ENCODE measurements around the gene CLCN7. TPM values are rescaled to one million over a fixed set of nuclear protein-coding genes. Genes with fewer than 3 reads are reported as not detected.

Gene CLCN7
- total RNA-seq, 1 experiment from 2014 or later = 127 TPM

DNA sequence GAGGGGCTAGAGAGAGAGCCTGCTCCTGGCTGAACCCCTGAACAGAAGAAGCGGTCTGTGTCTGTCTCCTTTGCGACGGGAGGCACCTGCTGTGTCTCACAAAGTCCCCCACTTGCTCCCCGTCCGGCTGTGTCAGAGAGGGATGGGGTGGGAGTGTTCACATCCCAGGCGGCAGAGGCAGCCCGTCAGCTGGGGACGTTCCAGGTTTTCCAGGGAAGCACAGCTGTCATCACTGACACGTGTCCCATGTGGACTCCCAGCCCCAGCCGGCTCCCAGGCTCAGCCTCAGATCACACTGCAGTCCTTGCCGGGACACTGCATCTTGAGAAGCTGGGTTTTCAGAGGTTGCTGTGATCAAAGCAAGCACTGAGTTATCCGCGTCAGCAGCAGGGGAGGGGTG is 19.9 kb upstream of the CLCN7 start:
- Histone ChIP-seq H3K9me3 (no peaks in the 10 kb centered on the region), H3K27me3 (replicated peaks; ENCODE audit: control insufficient read depth, insufficient read depth, low read length) (no peaks in the 10 kb centered on the region), H3K36me3 (ENCODE audit: control insufficient read depth, insufficient read depth, low read length) (peaks cover 3% of the 10 kb centered on the region), H3K4me3 (ENCODE audit: low read depth, low read length) (no peak overlapping the region), H3K4me1 (peaks cover 5% of the 10 kb centered on the region; the same call in 1 of the 2 replicates)
- peak overlapping the region; percentile 96 for H3K4me3 Mint-ChIP-seq (ENCODE audit: unreplicated experiment)
- H3K27ac Mint-ChIP-seq (ENCODE audit: unreplicated experiment) = no peak overlapping the region
- POLR2A ChIA-PET = no interaction called here
- TF ChIP-seq, protein P1, sequence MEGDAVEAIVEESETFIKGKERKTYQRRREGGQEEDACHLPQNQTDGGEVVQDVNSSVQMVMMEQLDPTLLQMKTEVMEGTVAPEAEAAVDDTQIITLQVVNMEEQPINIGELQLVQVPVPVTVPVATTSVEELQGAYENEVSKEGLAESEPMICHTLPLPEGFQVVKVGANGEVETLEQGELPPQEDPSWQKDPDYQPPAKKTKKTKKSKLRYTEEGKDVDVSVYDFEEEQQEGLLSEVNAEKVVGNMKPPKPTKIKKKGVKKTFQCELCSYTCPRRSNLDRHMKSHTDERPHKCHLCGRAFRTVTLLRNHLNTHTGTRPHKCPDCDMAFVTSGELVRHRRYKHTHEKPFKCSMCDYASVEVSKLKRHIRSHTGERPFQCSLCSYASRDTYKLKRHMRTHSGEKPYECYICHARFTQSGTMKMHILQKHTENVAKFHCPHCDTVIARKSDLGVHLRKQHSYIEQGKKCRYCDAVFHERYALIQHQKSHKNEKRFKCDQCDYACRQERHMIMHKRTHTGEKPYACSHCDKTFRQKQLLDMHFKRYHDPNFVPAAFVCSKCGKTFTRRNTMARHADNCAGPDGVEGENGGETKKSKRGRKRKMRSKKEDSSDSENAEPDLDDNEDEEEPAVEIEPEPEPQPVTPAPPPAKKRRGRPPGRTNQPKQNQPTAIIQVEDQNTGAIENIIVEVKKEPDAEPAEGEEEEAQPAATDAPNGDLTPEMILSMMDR (IDR thresholded peaks at IDR 0.05; ENCODE audit: insufficient read depth in 1 of 2, low read depth in 1 of 2, low read length in 1 of 2, severe bottlenecking in 1 of 2, unreplicated experiment in 1 of 2) = no peak
- intact Hi-C loops (cut with micrococcal nuclease; ENCODE audit: unreplicated experiment) = no loop called here
- no peaks in the 10 kb centered on the region for H3K27me3 Mint-ChIP-seq (ENCODE audit: insufficient read depth, unreplicated experiment)
- no peaks in the 10 kb centered on the region for H3K9me3 Mint-ChIP-seq (ENCODE audit: unreplicated experiment)
- DNase-seq = no peak
- CTCF ChIA-PET = no interaction called here
- peaks cover 31% of the 10 kb centered on the region for H3K36me3 Mint-ChIP-seq (ENCODE audit: insufficient read depth, unreplicated experiment)
- no TSS peak for BruUV-seq (replicated peaks)
- no peaks in the 10 kb centered on the region for H3K4me1 Mint-ChIP-seq (ENCODE audit: low read depth, unreplicated experiment)

DNA sequence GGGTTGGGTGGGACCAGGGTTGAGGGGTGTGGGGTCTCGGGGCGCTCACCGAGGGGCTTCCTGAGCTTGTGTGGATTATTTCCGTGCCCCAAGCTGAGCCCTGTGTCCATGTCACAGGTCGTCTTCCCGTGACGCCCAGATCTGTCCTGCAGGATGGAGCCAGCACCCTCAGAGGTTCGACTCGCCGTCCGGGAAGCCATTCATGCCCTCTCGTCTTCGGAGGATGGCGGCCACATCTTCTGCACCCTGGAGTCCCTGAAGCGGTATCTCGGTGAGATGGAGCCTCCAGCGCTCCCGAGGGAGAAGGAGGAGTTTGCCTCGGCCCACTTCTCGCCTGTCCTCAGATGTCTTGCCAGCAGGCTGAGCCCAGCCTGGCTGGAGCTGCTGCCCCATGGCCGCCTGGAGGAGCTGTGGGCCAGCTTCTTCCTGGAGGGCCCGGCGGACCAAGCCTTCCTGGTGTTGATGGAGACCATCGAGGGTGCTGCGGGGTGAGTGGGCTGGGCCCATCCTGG is 19.4 kb upstream of the CLCN7 start:
- Histone ChIP-seq H3K9me3 (no peaks in the 10 kb centered on the region), H3K36me3 (ENCODE audit: control insufficient read depth, insufficient read depth, low read length) (peaks cover 3% of the 10 kb centered on the region), H3K27me3 (replicated peaks; ENCODE audit: control insufficient read depth, insufficient read depth, low read length) (no peaks in the 10 kb centered on the region), H3K4me1 (peaks cover 5% of the 10 kb centered on the region; the same call in 1 of the 2 replicates), H3K4me3 (ENCODE audit: low read depth, low read length) (peak overlapping the region; percentile 59)
- H3K4me1 Mint-ChIP-seq (ENCODE audit: low read depth, unreplicated experiment) = no peaks in the 10 kb centered on the region
- no TSS peak for BruUV-seq (replicated peaks)
- intact Hi-C loops (cut with micrococcal nuclease; ENCODE audit: unreplicated experiment) = no loop called here
- CTCF ChIA-PET = interaction anchor here (0.6 kb wide), 1 partner anchor 19 kb away, joined by 3 read pairs; no protein-coding TSS in a partner anchor
- peak overlapping the region; percentile 96 for H3K4me3 Mint-ChIP-seq (ENCODE audit: unreplicated experiment)
- no peaks in the 10 kb centered on the region for H3K9me3 Mint-ChIP-seq (ENCODE audit: unreplicated experiment)
- H3K36me3 Mint-ChIP-seq (ENCODE audit: insufficient read depth, unreplicated experiment) = peaks cover 31% of the 10 kb centered on the region
- DNase-seq = peak in 1 of 2 experiments; percentile 40
- TF ChIP-seq, protein P1 (IDR thresholded peaks at IDR 0.05; ENCODE audit: insufficient read depth in 1 of 2, low read depth in 1 of 2, low read length in 1 of 2, severe bottlenecking in 1 of 2, unreplicated experiment in 1 of 2) = no peak
- POLR2A ChIA-PET = interaction anchor here (1.9 kb wide), 1 partner anchor 74 kb away, joined by 9 read pairs; the partner anchor contains the start of gene UQCC4
- H3K27ac Mint-ChIP-seq (ENCODE audit: unreplicated experiment) = peak overlapping the region; percentile 98
- no peaks in the 10 kb centered on the region for H3K27me3 Mint-ChIP-seq (ENCODE audit: insufficient read depth, unreplicated experiment)

DNA sequence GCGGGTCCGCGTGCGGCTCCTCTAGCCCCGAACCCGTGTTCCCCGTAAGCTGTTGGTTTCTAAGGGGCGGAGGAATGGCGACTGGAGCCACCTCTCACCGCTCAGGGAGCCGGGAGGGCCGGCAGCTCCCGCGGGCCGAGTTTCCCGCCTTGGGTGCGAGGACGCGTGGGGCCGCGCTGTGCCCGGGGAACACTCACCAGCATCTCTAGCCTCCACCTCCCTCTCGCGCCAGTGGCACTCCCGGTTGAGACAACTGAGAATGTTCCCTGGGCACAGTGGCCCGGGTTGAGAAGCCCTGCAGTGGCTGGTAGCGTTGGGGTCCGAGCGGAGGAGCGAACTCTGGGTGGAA is 18.9 kb upstream of the CLCN7 start:
- Histone ChIP-seq H3K9me3 (no peaks in the 10 kb centered on the region), H3K36me3 (ENCODE audit: control insufficient read depth, insufficient read depth, low read length) (peaks cover 3% of the 10 kb centered on the region), H3K27me3 (replicated peaks; ENCODE audit: control insufficient read depth, insufficient read depth, low read length) (no peaks in the 10 kb centered on the region), H3K4me1 (peaks cover 5% of the 10 kb centered on the region; the same call in 1 of the 2 replicates), H3K4me3 (ENCODE audit: low read depth, low read length) (peak overlapping the region; percentile 59)
- TF ChIP-seq, protein P1 (IDR thresholded peaks at IDR 0.05; ENCODE audit: insufficient read depth in 1 of 2, low read depth in 1 of 2, low read length in 1 of 2, severe bottlenecking in 1 of 2, unreplicated experiment in 1 of 2) = no peak
- peaks cover 27% of the 10 kb centered on the region for H3K36me3 Mint-ChIP-seq (ENCODE audit: insufficient read depth, unreplicated experiment)
- no peak for DNase-seq
- no peaks in the 10 kb centered on the region for H3K4me1 Mint-ChIP-seq (ENCODE audit: low read depth, unreplicated experiment)
- ChIA-PET CTCF (interaction anchor here (0.6 kb wide), 1 partner anchor 19 kb away, joined by 3 read pairs; no protein-coding TSS in a partner anchor), POLR2A (interaction anchor here (1.9 kb wide), 1 partner anchor 73 kb away, joined by 9 read pairs; the partner anchor contains the start of gene UQCC4)
- H3K9me3 Mint-ChIP-seq (ENCODE audit: unreplicated experiment) = no peaks in the 10 kb centered on the region
- intact Hi-C loops (cut with micrococcal nuclease; ENCODE audit: unreplicated experiment) = no loop called here
- BruUV-seq (replicated peaks) = TSS peak; percentile 46
- no peaks in the 10 kb centered on the region for H3K27me3 Mint-ChIP-seq (ENCODE audit: insufficient read depth, unreplicated experiment)
- H3K27ac Mint-ChIP-seq (ENCODE audit: unreplicated experiment) = peak overlapping the region; percentile 98
- H3K4me3 Mint-ChIP-seq (ENCODE audit: unreplicated experiment) = peak overlapping the region; percentile 96
